K562 (cell line): ENCODE data around the gene SCARF2. TPM values are rescaled to one million over a fixed set of nuclear protein-coding genes. Genes with fewer than 3 reads are reported as not detected.

Experiments
- CHCHD3 ChIP-seq: fragments of 250-450 bp; sonication (Bioruptor Pico); IDR thresholded peaks from 2 replicates; pipeline ENCODE4 v2.1.2; 2022; ENCODE audit warnings: mild to moderate bottlenecking
- CHD1 ChIP-seq: fragments of 200-600 bp; sonication (generic); IDR thresholded peaks from one replicate; pipeline ENCODE4 v1.6.1; 2012; ENCODE audit warnings: mild to moderate bottlenecking, moderate library complexity, low read length, inconsistent platforms
- CXXC5 ChIP-seq: fragments of 250-450 bp; sonication (Bioruptor Pico); IDR thresholded peaks from 2 replicates; pipeline ENCODE4 v1.8.0; 2022; ENCODE audit warnings: inconsistent platforms, mild to moderate bottlenecking, moderate library complexity
- E2F3 ChIP-seq: fragments of 250-450 bp; sonication (Bioruptor Pico); IDR thresholded peaks from 2 replicates; pipeline ENCODE4 v1.4.0; 2020; ENCODE audit warnings: mild to moderate bottlenecking
- FOSL1 ChIP-seq: fragments of 200-800 bp; sonication (Bioruptor generic); conservative IDR thresholded peaks from 2 replicates; pipeline ENCODE4 v1.6.1; 2016; ENCODE audit warnings: missing genetic modification characterization, missing compliant biosample characterization
- NFYB ChIP-seq: IDR thresholded peaks from 2 replicates; pipeline ENCODE4 v1.6.1; 2011; ENCODE audit warnings: mild to moderate bottlenecking, moderate library complexity; ENCODE audit not compliant: insufficient read length; ENCODE audit errors: extremely low read depth
- SIX5 ChIP-seq, 2 experiments: IDR thresholded peaks; 2 replicates each; pipeline ENCODE4 v1.6.1; 2011; ENCODE audit warnings: low read length in 2 of 2, borderline replicate concordance in 1 of 2, low read depth in 1 of 2, mild to moderate bottlenecking in 1 of 2, moderate library complexity in 1 of 2; ENCODE audit not compliant: insufficient read depth in 1 of 2
- SOX6 ChIP-seq: fragments of 450-650 bp; IDR thresholded peaks from 2 replicates; pipeline ENCODE4 v1.6.1; 2014; ENCODE audit warnings: mild to moderate bottlenecking
- SREBF1 ChIP-seq: fragments of 150-350 bp; IDR thresholded peaks from 2 replicates; pipeline ENCODE4 v1.6.1; 2014; ENCODE audit warnings: antibody characterized with exemption, low read depth, low read length, borderline replicate concordance
- ZNF780A ChIP-seq: fragments of 250-450 bp; sonication (Bioruptor Pico); IDR thresholded peaks from 2 replicates; pipeline ENCODE4 v1.5.0; 2021; ENCODE audit warnings: mild to moderate bottlenecking
- polyA plus RNA-seq, 8 experiments: library from polyadenylated mRNA; depleted of rRNA in 4 of 8; stranded (reverse) in 5 of 8; unstranded in 3 of 8; fragments of >200 nt; fragmentation: Nextera tagmentation in 2 of 8; fragmentation: Illumina TruSeq in 1 of 8; extraction: Ambion mirVana in 2 of 8; extraction: Trizol in 1 of 8; gene quantifications; 2 replicates each; pipeline versions ENCODE4 v1.2.1 to v1.2.3, GENCODE V29; 2011 to 2014; ENCODE audit warnings: inconsistent platforms in 1 of 8, missing spikeins in 1 of 8
- total RNA-seq, 7 experiments: library from RNA; depleted of rRNA in 6 of 7; stranded (reverse); fragments of >200 nt in 6 of 7; fragmentation: Illumina TruSeq in 2 of 7; extraction: Trizol in 2 of 7; gene quantifications; 2 replicates each; pipeline versions ENCODE4 v1.2.1 to v1.2.3, GENCODE V29; 2011 to 2021; ENCODE audit warnings: low replicate concordance in 1 of 7
- TF ChIP-seq, protein P1 (sequence below), 2 experiments: fragments of 450-650 bp; IDR thresholded peaks; 2 replicates each; pipeline ENCODE4 v1.6.1; 2016; ENCODE audit warnings: mild to moderate bottlenecking in 2 of 2, borderline replicate concordance in 1 of 2, low read depth in 1 of 2, moderate library complexity in 1 of 2
- TF ChIP-seq, protein P2 (sequence below): sonication (generic); formaldehyde crosslinking; IDR thresholded peaks from 2 replicates; pipeline ENCODE4 v1.8.1; 2022; ENCODE audit warnings: missing genetic modification reagents
- TF ChIP-seq, protein P3 (sequence below), 3 experiments: fragments of 200-800 bp in 1 of 3; sonication (Bioruptor generic) in 1 of 3; sonication (generic) in 1 of 3; formaldehyde crosslinking in 1 of 3; IDR thresholded peaks; 2 replicates each; pipeline versions ENCODE4 v1.6.1 to v1.8.0; 2016 to 2022; ENCODE audit warnings: mild to moderate bottlenecking in 2 of 3, missing compliant biosample characterization in 2 of 3, missing genetic modification characterization in 2 of 3, missing genetic modification reagents in 1 of 3
- TF ChIP-seq, protein P4 (sequence below): IDR thresholded peaks from 2 replicates; pipeline ENCODE4 v1.6.1; 2011; ENCODE audit not compliant: insufficient read length; ENCODE audit errors: extremely low read depth

The SCARF2 gene
- total and polyA plus RNA-seq, 9 of the 15 experiments (the other 6 are each of a cell fraction or from before 2014, with no cell fraction given) = 0.06 to 0.32 (median 0.21) TPM; not detected in 5

DNA sequence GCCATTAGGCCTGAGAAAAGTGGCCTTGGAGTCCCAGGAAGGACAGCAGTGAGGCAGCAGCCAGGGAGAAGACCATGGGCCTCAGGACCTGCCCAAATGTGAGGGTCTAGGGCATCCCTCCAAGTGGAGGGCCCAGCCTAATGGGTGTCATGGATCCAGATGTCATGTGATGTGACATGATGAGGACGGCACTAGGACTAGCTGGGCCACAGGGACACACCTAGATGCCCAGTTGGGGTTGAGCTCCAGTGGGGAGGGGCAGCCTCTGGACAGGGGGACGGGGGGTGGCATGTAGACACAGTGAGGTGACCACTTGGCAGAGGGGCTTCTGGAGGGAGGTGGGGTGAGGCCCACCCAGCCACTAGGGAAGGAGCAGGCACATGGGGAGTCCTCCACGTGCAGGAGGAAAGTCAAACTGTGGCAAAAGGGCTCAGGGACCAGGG lies 5.4 kb downstream of the SCARF2 start (continued):
- TF ChIP-seq, protein P1, sequence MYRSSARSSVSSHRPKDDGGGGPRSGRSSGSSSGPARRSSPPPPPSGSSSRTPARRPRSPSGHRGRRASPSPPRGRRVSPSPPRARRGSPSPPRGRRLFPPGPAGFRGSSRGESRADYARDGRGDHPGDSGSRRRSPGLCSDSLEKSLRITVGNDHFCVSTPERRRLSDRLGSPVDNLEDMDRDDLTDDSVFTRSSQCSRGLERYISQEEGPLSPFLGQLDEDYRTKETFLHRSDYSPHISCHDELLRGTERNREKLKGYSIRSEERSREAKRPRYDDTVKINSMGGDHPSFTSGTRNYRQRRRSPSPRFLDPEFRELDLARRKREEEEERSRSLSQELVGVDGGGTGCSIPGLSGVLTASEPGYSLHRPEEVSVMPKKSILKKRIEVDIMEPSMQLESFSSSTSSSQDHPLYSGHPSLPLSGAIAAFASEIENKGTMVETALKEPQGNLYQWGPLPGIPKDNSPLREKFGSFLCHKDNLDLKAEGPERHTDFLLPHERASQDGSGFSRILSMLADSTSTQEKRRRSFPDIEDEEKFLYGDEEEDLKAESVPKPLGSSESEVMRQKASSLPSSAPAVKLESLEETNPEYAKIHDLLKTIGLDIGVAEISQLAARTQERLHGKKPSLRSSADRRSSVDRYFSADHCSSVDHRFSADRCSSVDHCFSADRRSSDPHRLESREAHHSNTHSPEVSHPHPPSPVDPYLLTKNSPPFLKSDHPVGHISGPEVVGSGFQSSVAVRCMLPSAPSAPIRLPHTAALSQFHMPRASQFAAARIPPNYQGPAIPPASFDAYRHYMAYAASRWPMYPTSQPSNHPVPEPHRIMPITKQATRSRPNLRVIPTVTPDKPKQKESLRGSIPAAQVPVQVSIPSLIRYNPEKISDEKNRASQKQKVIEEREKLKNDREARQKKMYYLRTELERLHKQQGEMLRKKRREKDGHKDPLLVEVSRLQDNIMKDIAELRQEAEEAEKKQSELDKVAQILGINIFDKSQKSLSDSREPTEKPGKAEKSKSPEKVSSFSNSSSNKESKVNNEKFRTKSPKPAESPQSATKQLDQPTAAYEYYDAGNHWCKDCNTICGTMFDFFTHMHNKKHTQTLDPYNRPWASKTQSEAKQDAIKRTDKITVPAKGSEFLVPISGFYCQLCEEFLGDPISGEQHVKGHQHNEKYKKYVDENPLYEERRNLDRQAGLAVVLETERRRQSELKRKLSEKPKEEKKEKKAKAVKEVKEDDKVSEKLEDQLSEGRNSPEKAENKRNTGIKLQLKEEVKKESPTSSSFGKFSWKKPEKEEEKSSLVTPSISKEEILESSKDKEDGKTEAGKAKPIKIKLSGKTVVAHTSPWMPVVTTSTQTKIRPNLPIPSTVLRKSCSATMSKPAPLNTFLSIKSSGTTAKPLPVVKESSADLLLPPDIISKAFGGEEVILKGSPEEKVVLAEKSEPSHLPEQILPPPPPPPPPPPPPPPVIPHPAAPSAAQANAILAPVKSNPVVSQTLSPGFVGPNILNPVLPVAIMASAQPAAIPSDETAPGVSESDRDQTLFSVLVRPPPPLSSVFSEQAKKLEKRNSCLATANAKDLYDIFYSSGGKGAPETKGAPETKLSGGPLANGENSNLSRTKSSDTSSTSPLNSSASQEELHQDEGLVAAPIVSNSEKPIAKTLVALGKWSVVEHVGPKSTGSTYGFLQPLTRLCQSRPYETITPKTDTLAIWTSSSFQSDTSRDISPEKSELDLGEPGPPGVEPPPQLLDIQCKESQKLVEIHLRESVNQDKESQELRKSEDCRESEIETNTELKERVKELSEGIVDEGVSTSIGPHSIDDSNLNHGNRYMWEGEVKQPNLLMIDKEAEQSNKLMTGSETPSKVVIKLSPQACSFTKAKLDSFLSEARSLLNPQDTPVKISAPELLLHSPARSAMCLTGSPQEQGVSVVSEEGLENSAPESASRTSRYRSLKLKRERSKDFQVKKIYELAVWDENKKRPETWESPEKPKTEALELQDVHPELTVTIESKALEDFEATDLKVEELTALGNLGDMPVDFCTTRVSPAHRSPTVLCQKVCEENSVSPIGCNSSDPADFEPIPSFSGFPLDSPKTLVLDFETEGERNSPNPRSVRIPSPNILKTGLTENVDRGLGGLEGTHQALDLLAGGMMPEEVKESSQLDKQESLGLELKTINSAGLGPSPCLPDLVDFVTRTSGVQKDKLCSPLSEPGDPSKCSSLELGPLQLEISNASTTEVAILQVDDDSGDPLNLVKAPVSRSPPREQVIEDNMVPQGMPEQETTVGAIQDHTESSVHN (IDR thresholded peaks at IDR 0.05; ENCODE audit: borderline replicate concordance in 1 of 2, low read depth in 1 of 2) = no peak
- TF ChIP-seq NFYB (no peak), FOSL1 (tag) (no peak), CHD1 (no peak), CXXC5 (CRISPR knock-in tag) (no peak), SREBF1 (0 out of 2 replicates have a peak, but pooled peaks have one; percentile 13), SIX5 (IDR thresholded peaks at IDR 0.05; ENCODE audit: borderline replicate concordance in 1 of 2, insufficient read depth in 1 of 2, low read depth in 1 of 2, low read length in 2 of 2) (0 out of 4 replicates have a peak, but pooled peaks of 1 of the 2 experiments have one; percentile 11), ZNF780A (CRISPR knock-in tag) (no peak), CHCHD3 (CRISPR knock-in tag) (no peak), E2F3 (0 out of 2 replicates have a peak, but pooled peaks have one; percentile 7), SOX6 (no peak)
- TF ChIP-seq, protein P2, sequence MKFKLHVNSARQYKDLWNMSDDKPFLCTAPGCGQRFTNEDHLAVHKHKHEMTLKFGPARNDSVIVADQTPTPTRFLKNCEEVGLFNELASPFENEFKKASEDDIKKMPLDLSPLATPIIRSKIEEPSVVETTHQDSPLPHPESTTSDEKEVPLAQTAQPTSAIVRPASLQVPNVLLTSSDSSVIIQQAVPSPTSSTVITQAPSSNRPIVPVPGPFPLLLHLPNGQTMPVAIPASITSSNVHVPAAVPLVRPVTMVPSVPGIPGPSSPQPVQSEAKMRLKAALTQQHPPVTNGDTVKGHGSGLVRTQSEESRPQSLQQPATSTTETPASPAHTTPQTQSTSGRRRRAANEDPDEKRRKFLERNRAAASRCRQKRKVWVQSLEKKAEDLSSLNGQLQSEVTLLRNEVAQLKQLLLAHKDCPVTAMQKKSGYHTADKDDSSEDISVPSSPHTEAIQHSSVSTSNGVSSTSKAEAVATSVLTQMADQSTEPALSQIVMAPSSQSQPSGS (CRISPR knock-in tag) = no peak
- TF ChIP-seq, protein P3, sequence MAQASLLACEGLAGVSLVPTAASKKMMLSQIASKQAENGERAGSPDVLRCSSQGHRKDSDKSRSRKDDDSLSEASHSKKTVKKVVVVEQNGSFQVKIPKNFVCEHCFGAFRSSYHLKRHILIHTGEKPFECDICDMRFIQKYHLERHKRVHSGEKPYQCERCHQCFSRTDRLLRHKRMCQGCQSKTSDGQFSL (CRISPR knock-in tag; IDR thresholded peaks at IDR 0.05) = 0 out of 2 replicates have a peak, but pooled peaks have one; percentile 67
- TF ChIP-seq, protein P3 (tag; IDR thresholded peaks at IDR 0.05) = no peak
- TF ChIP-seq, protein P4, sequence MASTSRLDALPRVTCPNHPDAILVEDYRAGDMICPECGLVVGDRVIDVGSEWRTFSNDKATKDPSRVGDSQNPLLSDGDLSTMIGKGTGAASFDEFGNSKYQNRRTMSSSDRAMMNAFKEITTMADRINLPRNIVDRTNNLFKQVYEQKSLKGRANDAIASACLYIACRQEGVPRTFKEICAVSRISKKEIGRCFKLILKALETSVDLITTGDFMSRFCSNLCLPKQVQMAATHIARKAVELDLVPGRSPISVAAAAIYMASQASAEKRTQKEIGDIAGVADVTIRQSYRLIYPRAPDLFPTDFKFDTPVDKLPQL = no peak
